CD14-positive monocyte (primary cell): ENCODE measurements around the gene CHL1. TPM values are rescaled to one million over a fixed set of nuclear protein-coding genes. Genes with fewer than 3 reads are reported as not detected.

ENCODE experiments used
- DNase-seq, 3 donors: peaks; one replicate each; pipeline ENCODE4 v3.0.0-alpha.2; 2011 to 2022
- H2AFZ ChIP-seq: 2 replicates; pipeline ENCODE4 v1.6.0; 2012; ENCODE audit warnings: mild to moderate bottlenecking, low read depth, low read length, inconsistent platforms; ENCODE audit not compliant: insufficient read depth, poor library complexity, severe bottlenecking
- H3K27ac ChIP-seq, 2 donors: 1 replicate in 1 of 2; 2 replicates in 1 of 2; pipeline ENCODE4 v1.5.1; 2012 to 2013; ENCODE audit warnings: low read length in 2 of 2, control low read depth in 1 of 2, inconsistent platforms in 1 of 2, low read depth in 1 of 2, mild to moderate bottlenecking in 1 of 2
- H3K27me3 ChIP-seq, 2 donors: one replicate each; pipeline versions ENCODE4 v1.6.0 to v1.6.1; 2011 to 2013; ENCODE audit warnings: low read length in 2 of 2; ENCODE audit not compliant: control insufficient read depth in 2 of 2, insufficient read depth in 2 of 2
- H3K36me3 ChIP-seq, 2 donors: replicated peaks in 1 of 2; 1 replicate in 1 of 2; 2 replicates in 1 of 2; pipeline versions ENCODE4 v1.5.1 to v1.6.1; 2012 to 2013; ENCODE audit warnings: low read length in 2 of 2, control low read depth in 1 of 2, inconsistent platforms in 1 of 2, mild to moderate bottlenecking in 1 of 2; ENCODE audit not compliant: insufficient read depth in 2 of 2, control insufficient read depth in 1 of 2
- H3K4me1 ChIP-seq, 2 donors: 1 replicate in 1 of 2; 2 replicates in 1 of 2; pipeline versions ENCODE4 v1.5.1 to v1.6.1; 2012 to 2013; ENCODE audit warnings: low read length in 2 of 2, control low read depth in 1 of 2, inconsistent platforms in 1 of 2, mild to moderate bottlenecking in 1 of 2, moderate library complexity in 1 of 2; ENCODE audit not compliant: insufficient read depth in 2 of 2, control insufficient read depth in 1 of 2
- H3K4me2 ChIP-seq: replicated peaks from 2 replicates; pipeline ENCODE3; 2012; ENCODE audit warnings: low read length, moderate library complexity, mild to moderate bottlenecking; ENCODE audit not compliant: poor library complexity, severe bottlenecking; ENCODE audit errors: extremely low read depth
- H3K4me3 ChIP-seq, 3 experiments: fragments of 200-600 bp in 1 of 3; sonication (generic) in 1 of 3; replicated peaks in 1 of 3; 1 replicate in 2 of 3; 2 replicates in 1 of 3; pipeline ENCODE4 v1.5.1; 2011 to 2013; ENCODE audit warnings: low read length in 3 of 3, mild to moderate bottlenecking in 3 of 3, control low read depth in 2 of 3, low read depth in 2 of 3, inconsistent platforms in 1 of 3, moderate library complexity in 1 of 3
- H3K79me2 ChIP-seq: 2 replicates; pipeline ENCODE4 v1.6.0; 2012; ENCODE audit warnings: mild to moderate bottlenecking, control low read depth, inconsistent platforms, low read length, moderate library complexity; ENCODE audit not compliant: insufficient read depth
- H3K9ac ChIP-seq: 2 replicates; pipeline ENCODE4 v1.6.0; 2017; ENCODE audit warnings: low read length, mild to moderate bottlenecking; ENCODE audit not compliant: insufficient read depth, poor library complexity, severe bottlenecking
- H3K9me3 ChIP-seq, 2 donors: replicated peaks in 1 of 2; 1 replicate in 1 of 2; 2 replicates in 1 of 2; pipeline versions ENCODE4 v1.5.1 to v1.6.1; 2012 to 2013; ENCODE audit warnings: low read length in 2 of 2, control low read depth in 1 of 2; ENCODE audit not compliant: control insufficient read depth in 1 of 2, insufficient read depth in 1 of 2
- H4K20me1 ChIP-seq: 2 replicates; pipeline ENCODE4 v1.6.0; 2012; ENCODE audit warnings: mild to moderate bottlenecking, low read length, control low read depth, moderate library complexity; ENCODE audit not compliant: insufficient read depth
- H3K27ac Mint-ChIP-seq, 7 donors: one replicate each; pipeline ENCODE4 v1.8.0; 2020; ENCODE audit warnings: mild to moderate bottlenecking in 7 of 7, mixed read lengths in 7 of 7, moderate library complexity in 6 of 7, inconsistent platforms in 2 of 7
- H3K27me3 Mint-ChIP-seq, 3 donors: one replicate each; pipeline ENCODE4 v1.8.0; 2021 to 2022; ENCODE audit warnings: low read depth in 3 of 3, mild to moderate bottlenecking in 3 of 3, mixed read lengths in 3 of 3, moderate library complexity in 3 of 3, inconsistent platforms in 1 of 3
- H3K36me3 Mint-ChIP-seq, 2 donors: one replicate each; pipeline ENCODE4 v1.8.0; 2020; ENCODE audit warnings: mixed read lengths in 2 of 2, inconsistent platforms in 1 of 2, mild to moderate bottlenecking in 1 of 2
- H3K4me1 Mint-ChIP-seq: one replicate; pipeline ENCODE4 v1.8.0; 2020; ENCODE audit warnings: mild to moderate bottlenecking, mixed read lengths
- H3K4me3 Mint-ChIP-seq, 2 donors: one replicate each; pipeline ENCODE4 v1.8.0; 2020; ENCODE audit warnings: mild to moderate bottlenecking in 2 of 2, mixed read lengths in 2 of 2, moderate library complexity in 1 of 2
- H3K9me3 Mint-ChIP-seq, 7 donors: one replicate each; pipeline ENCODE4 v1.8.0; 2020 to 2022; ENCODE audit warnings: mixed read lengths in 7 of 7, mild to moderate bottlenecking in 6 of 7, moderate library complexity in 6 of 7, inconsistent platforms in 2 of 7
- WGBS: methylation state at CpG from one replicate; pipeline ENCODE4 v1.1.5; 2013; ENCODE audit warnings: missing lambda C conversion rate; ENCODE audit not compliant: insufficient coverage; 5-methylcytosine and 5-hydroxymethylcytosine counted together
- intact Hi-C, 2 donors: fragments of 100-400 bp; cut with micrococcal nuclease; formaldehyde crosslinking; loops; one replicate each; pipeline versions ENCODE4 v1.15.0 to v1.15.1; 2023
- polyA plus RNA-seq, 3 donors: library from polyadenylated mRNA; depleted of rRNA in 1 of 3; unstranded in 2 of 3; stranded (reverse) in 1 of 3; fragments of 300-500 nt in 2 of 3; fragments of >200 nt in 1 of 3; fragmentation: Illumina TruSeq in 2 of 3; gene quantifications; 1 replicate in 2 of 3; 2 replicates in 1 of 3; pipeline ENCODE4 v1.2.3, GENCODE V29; 2012 to 2021
- TF ChIP-seq, protein P1 (sequence below): fragments of 200-600 bp; IDR thresholded peaks from one replicate; pipeline ENCODE4 v1.8.0; 2022; ENCODE audit warnings: antibody characterized with exemption, mild to moderate bottlenecking

CHL1 gene
- polyA plus RNA-seq, 3 donors, result not detected

DNA sequence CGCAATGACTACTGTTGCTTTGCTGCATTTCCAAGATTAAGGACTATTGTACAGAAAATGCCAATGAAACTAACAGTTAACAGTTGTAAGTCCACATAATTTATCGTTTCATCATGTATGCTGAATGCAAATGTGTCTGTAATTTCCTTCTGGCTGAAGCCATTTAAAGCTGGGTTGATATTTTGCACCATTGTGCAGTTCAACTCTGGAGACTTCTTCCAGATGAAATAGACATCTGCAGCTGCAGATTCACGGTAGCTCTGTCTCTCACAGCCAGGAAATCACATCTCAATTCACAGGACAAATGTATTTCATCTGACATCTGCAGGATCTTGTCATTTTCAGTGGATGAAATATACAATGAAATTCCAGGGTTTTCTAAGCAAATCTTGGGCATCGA, 145.4 kb downstream of the CHL1 start:
- H3K4me2 ChIP-seq, result no peak overlapping the region
- Mint-ChIP-seq H3K4me3 (no peak overlapping the region), H3K9me3 (peaks cover 0 to 2% (median 0%) of the 10 kb centered on the region in 7 donors), H3K4me1 (no peaks in the 10 kb centered on the region), H3K36me3 (no peaks in the 10 kb centered on the region), H3K27me3 (no peaks in the 10 kb centered on the region), H3K27ac (no peak overlapping the region)
- H2AFZ ChIP-seq, result no peak overlapping the region
- H3K9ac ChIP-seq, result no peak overlapping the region
- H3K27ac ChIP-seq, result no peak overlapping the region
- no peaks in the 10 kb centered on the region for H3K4me1 ChIP-seq
- no peaks in the 10 kb centered on the region for H3K9me3 ChIP-seq
- intact Hi-C loops, result no loop called here
- no peaks in the 10 kb centered on the region for H3K79me2 ChIP-seq
- no peaks in the 10 kb centered on the region for H3K36me3 ChIP-seq
- no peak for DNase-seq
- H4K20me1 ChIP-seq, result no peaks in the 10 kb centered on the region
- TF ChIP-seq, protein P1, sequence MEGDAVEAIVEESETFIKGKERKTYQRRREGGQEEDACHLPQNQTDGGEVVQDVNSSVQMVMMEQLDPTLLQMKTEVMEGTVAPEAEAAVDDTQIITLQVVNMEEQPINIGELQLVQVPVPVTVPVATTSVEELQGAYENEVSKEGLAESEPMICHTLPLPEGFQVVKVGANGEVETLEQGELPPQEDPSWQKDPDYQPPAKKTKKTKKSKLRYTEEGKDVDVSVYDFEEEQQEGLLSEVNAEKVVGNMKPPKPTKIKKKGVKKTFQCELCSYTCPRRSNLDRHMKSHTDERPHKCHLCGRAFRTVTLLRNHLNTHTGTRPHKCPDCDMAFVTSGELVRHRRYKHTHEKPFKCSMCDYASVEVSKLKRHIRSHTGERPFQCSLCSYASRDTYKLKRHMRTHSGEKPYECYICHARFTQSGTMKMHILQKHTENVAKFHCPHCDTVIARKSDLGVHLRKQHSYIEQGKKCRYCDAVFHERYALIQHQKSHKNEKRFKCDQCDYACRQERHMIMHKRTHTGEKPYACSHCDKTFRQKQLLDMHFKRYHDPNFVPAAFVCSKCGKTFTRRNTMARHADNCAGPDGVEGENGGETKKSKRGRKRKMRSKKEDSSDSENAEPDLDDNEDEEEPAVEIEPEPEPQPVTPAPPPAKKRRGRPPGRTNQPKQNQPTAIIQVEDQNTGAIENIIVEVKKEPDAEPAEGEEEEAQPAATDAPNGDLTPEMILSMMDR, result no peak
- H3K27me3 ChIP-seq, result no peaks in the 10 kb centered on the region
- WGBS, result 85% methylated on average over 2 of the region's 4 CpGs
- no peak overlapping the region for H3K4me3 ChIP-seq

DNA sequence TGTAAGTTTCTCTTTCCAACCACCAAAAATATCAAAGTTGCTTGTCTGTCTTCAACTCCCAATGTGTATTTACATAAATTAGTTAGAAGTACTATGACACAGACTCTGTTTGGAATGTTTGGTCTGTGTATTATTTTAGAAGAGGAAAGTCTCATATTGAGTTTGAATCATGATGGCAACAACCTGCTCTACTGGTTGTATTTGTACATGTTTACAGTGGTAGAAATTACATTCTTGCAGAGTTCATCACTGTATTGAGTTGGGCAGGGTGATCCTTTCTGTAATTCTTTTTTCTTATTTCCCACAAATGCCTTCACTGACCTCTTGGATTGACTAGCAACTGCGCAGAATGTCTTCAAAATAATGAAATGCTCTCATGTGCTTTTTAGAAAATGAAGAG, 149.6 kb downstream of the CHL1 start:
- Histone ChIP-seq H3K36me3 (no peaks in the 10 kb centered on the region), H3K27me3 (no peaks in the 10 kb centered on the region), H4K20me1 (no peaks in the 10 kb centered on the region), H3K4me2 (no peak overlapping the region), H3K4me3 (no peak overlapping the region), H3K9me3 (no peaks in the 10 kb centered on the region), H3K79me2 (no peaks in the 10 kb centered on the region), H2AFZ (no peak overlapping the region), H3K9ac (no peak overlapping the region), H3K27ac (no peak overlapping the region), H3K4me1 (no peaks in the 10 kb centered on the region)
- TF ChIP-seq, protein P1, result no peak
- no peaks in the 10 kb centered on the region for H3K4me1 Mint-ChIP-seq
- H3K27me3 Mint-ChIP-seq, result peaks cover 0 to 3% (median 0%) of the 10 kb centered on the region in 3 donors
- no peaks in the 10 kb centered on the region for H3K36me3 Mint-ChIP-seq
- intact Hi-C loops, result no loop called here
- no peak overlapping the region for H3K4me3 Mint-ChIP-seq
- H3K27ac Mint-ChIP-seq, result no peak overlapping the region
- H3K9me3 Mint-ChIP-seq, result no peaks in the 10 kb centered on the region
- WGBS, result no CpG with 5 or more reads among the region's 1 CpG
- DNase-seq, result no peak
